ENCODE results near the gene ZFP57.

GRCh38 chr6:29627755-29628418, 53.1 kb downstream of the ZFP57 start:
- TF ChIP-seq POLR2A (IDR thresholded peaks at IDR 0.05) (peak; percentile 71), POLR2AphosphoS5 (IDR thresholded peaks at IDR 0.05) (peak in 2 of 3 donors; percentile 77 to 86)
